Endothelial cell of umbilical vein (primary cell): Measurements from ENCODE around the gene KPTN. TPM values are rescaled to one million over a fixed set of nuclear protein-coding genes. Genes with fewer than 3 reads are reported as not detected.

Experiments used
- BruUV-seq: library from RNA; stranded (reverse); fragments of 400-500 nt; replicated peaks from 2 replicates; lab custom pipeline; 2021; lab: Mats Ljungman, UMichigan
- CTCF ChIA-PET: fragments of 300-600, 350-600 bp; sonication (Branson Sonifier 250); formaldehyde crosslinking; loops from one replicate; lab custom pipeline; 2021; ENCODE audit warnings: antibody characterized with exemption, inconsistent platforms; lab: Charles Lee
- POLR2A ChIA-PET: fragments of 300-600, 350-600 bp; sonication (Branson Sonifier 250); formaldehyde crosslinking; loops from one replicate; lab custom pipeline; 2021; ENCODE audit warnings: antibody characterized with exemption, inconsistent platforms; lab: Charles Lee
- DNase-seq: peaks from one replicate; pipeline ENCODE4 v3.0.0-alpha.2; 2011; ENCODE audit warnings: low read depth, low spot score
- FAIRE-seq: peaks from 2 replicates; lab custom pipeline; 2011; peaks lifted over from hg19 to GRCh38; lab: Jason Lieb, UNC
- H2AFZ ChIP-seq: 2 replicates; pipeline ENCODE4 v1.6.0; 2012; ENCODE audit warnings: low read depth, low read length, control low read depth, inconsistent platforms
- H3K27ac ChIP-seq: 2 replicates; pipeline ENCODE4 v1.5.1; 2011; ENCODE audit warnings: low read depth, mild to moderate bottlenecking, control low read depth, low read length, moderate library complexity; ENCODE audit not compliant: insufficient read depth
- H3K27me3 ChIP-seq, 2 experiments: 2 replicates each; pipeline versions ENCODE4 v1.6.0 to v1.6.1; 2011; ENCODE audit warnings: low read length in 2 of 2, mixed read lengths in 1 of 2; ENCODE audit not compliant: control insufficient read depth in 2 of 2, insufficient read depth in 2 of 2
- H3K36me3 ChIP-seq, 2 experiments: 2 replicates in 1 of 2; 3 replicates in 1 of 2; pipeline ENCODE4 v1.5.1; 2011; ENCODE audit warnings: low read length in 2 of 2, mild to moderate bottlenecking in 1 of 2, moderate library complexity in 1 of 2; ENCODE audit not compliant: control insufficient read depth in 2 of 2, insufficient read depth in 2 of 2; ENCODE audit errors: extremely low read depth in 1 of 2
- H3K4me1 ChIP-seq: 3 replicates; pipeline ENCODE4 v1.5.1; 2011; ENCODE audit warnings: mild to moderate bottlenecking, low read length; ENCODE audit not compliant: control insufficient read depth, insufficient read depth; ENCODE audit errors: extremely low read depth
- H3K4me2 ChIP-seq: 2 replicates; pipeline ENCODE4 v1.6.1; 2011; ENCODE audit warnings: low read length, control low read depth, mixed read lengths; ENCODE audit not compliant: insufficient read depth
- H3K4me3 ChIP-seq, 3 experiments: fragments of 200-600 bp in 1 of 3; sonication (generic), shearing (Covaris generic) in 1 of 3; replicated peaks in 1 of 3; 2 replicates each; pipeline ENCODE4 v1.5.1; 2011 to 2016; ENCODE audit warnings: control low read depth in 3 of 3, low read length in 3 of 3, mild to moderate bottlenecking in 2 of 3, inconsistent platforms in 1 of 3, low read depth in 1 of 3, moderate library complexity in 1 of 3; ENCODE audit not compliant: insufficient read depth in 1 of 3
- H3K79me2 ChIP-seq: 2 replicates; pipeline ENCODE4 v1.6.0; 2012; ENCODE audit warnings: low read length, inconsistent platforms; ENCODE audit not compliant: control insufficient read depth, insufficient read depth
- H3K9ac ChIP-seq: replicated peaks from 2 replicates; pipeline ENCODE3; 2011; ENCODE audit warnings: low read length, control low read depth; ENCODE audit not compliant: insufficient read depth; ENCODE audit errors: extremely low read depth
- H3K9me1 ChIP-seq: replicated peaks from 3 replicates; pipeline ENCODE4 v1.6.0; 2011; ENCODE audit warnings: mild to moderate bottlenecking, low read length; ENCODE audit not compliant: control insufficient read depth, insufficient read depth; ENCODE audit errors: extremely low read depth
- H3K9me3 ChIP-seq: replicated peaks from 2 replicates; pipeline ENCODE4 v1.5.1; 2012; ENCODE audit warnings: low read length, inconsistent platforms; ENCODE audit not compliant: control insufficient read depth, insufficient read depth
- H4K20me1 ChIP-seq: replicated peaks from 2 replicates; pipeline ENCODE3; 2011; ENCODE audit warnings: mild to moderate bottlenecking, low read length; ENCODE audit not compliant: control insufficient read depth, insufficient read depth; ENCODE audit errors: extremely low read depth
- CTCF ChIP-seq, 2 donors: IDR thresholded peaks; 1 replicate in 1 of 2; 2 replicates in 1 of 2; pipeline ENCODE4 v1.5.1; 2011; ENCODE audit warnings: low read length in 2 of 2, mild to moderate bottlenecking in 2 of 2, moderate library complexity in 2 of 2, control low read depth in 1 of 2, inconsistent platforms in 1 of 2, low read depth in 1 of 2; ENCODE audit not compliant: insufficient read depth in 1 of 2; ENCODE audit errors: extremely low read depth in 1 of 2
- FOS ChIP-seq: IDR thresholded peaks from 2 replicates; pipeline ENCODE4 v1.6.1; 2011; ENCODE audit warnings: mild to moderate bottlenecking, low read length, moderate library complexity, borderline replicate concordance; ENCODE audit not compliant: insufficient read depth
- GATA2 ChIP-seq: IDR thresholded peaks from 2 replicates; pipeline ENCODE4 v1.7.0; 2011; ENCODE audit warnings: low read depth, mild to moderate bottlenecking, moderate library complexity, mixed read lengths, low read length; ENCODE audit not compliant: insufficient read length, insufficient read depth
- JUN ChIP-seq: IDR thresholded peaks from 2 replicates; pipeline ENCODE4 v1.6.1; 2011; ENCODE audit warnings: borderline replicate concordance, low read depth; ENCODE audit not compliant: insufficient read length, insufficient read depth
- MAX ChIP-seq: IDR thresholded peaks from 2 replicates; pipeline ENCODE4 v1.6.1; 2011; ENCODE audit not compliant: insufficient read depth, insufficient read length
- POLR2A ChIP-seq: IDR thresholded peaks from 2 replicates; pipeline ENCODE4 v1.6.1; 2012; ENCODE audit warnings: low read depth, mild to moderate bottlenecking, control low read depth, low read length
- POLR2AphosphoS5 ChIP-seq: IDR thresholded peaks from 2 replicates; pipeline ENCODE4 v1.6.1; 2012; ENCODE audit warnings: low read depth, mild to moderate bottlenecking, control low read depth, low read length, moderate library complexity; ENCODE audit not compliant: insufficient read depth
- dilution Hi-C: fragments of 300-500 bp; cut with MboI; formaldehyde crosslinking; loops from one replicate; pipeline ENCODE4 v1.15.0; 2019; ENCODE audit warnings: low sequenced_read_pairs; ENCODE audit not compliant: extremely low pct_ligation_motif_present
- intact Hi-C: fragments of 100-400 bp; cut with micrococcal nuclease; formaldehyde crosslinking; loops from one replicate; pipeline ENCODE4 v1.10.0; 2022
- polyA plus RNA-seq, 4 experiments: library from polyadenylated mRNA; depleted of rRNA in 3 of 4; stranded (reverse) in 3 of 4; unstranded in 1 of 4; fragments of >200 nt; gene quantifications; 2 replicates each; pipeline versions ENCODE4 v1.2.1 to v1.2.3, GENCODE V29; 2011 to 2012; ENCODE audit warnings: missing spikeins in 1 of 4
- total RNA-seq: library from RNA; stranded (reverse); gene quantifications from 2 replicates; pipeline ENCODE4 v1.2.3, GENCODE V29; 2021

Gene KPTN
- total and polyA plus RNA-seq, 2 donors (not counting 3 experiments of a cell fraction or from before 2014, with no cell fraction given), result 14.7 to 15.5 TPM

- intact Hi-C loops, result no loop called here
- no peak overlapping the region for H3K27ac ChIP-seq
- dilution Hi-C loops, result no loop called here
- H3K4me2 ChIP-seq, result no peak overlapping the region
- no peak for DNase-seq
- H2AFZ ChIP-seq, result no peak overlapping the region
- no peaks in the 10 kb centered on the region for H4K20me1 ChIP-seq
- TF ChIP-seq JUN (no peak), CTCF (IDR thresholded peaks at IDR 0.05; ENCODE audit: extremely low read depth in 1 of 2, insufficient read depth in 1 of 2, low read depth in 1 of 2, low read length in 2 of 2) (no peak), POLR2AphosphoS5 (no peak), MAX (no peak), FOS (no peak), POLR2A (no peak), GATA2 (no peak)
- H3K4me3 ChIP-seq, result no peak overlapping the region
- no peaks in the 10 kb centered on the region for H3K79me2 ChIP-seq
- peaks cover 9% of the 10 kb centered on the region for H3K4me1 ChIP-seq
- no peaks in the 10 kb centered on the region for H3K9me3 ChIP-seq
- BruUV-seq, result no TSS peak
- POLR2A ChIA-PET, result no interaction called here
- FAIRE-seq, result no peak
- H3K36me3 ChIP-seq, result no peaks in the 10 kb centered on the region
- H3K9ac ChIP-seq, result no peak overlapping the region
- no peaks in the 10 kb centered on the region for H3K27me3 ChIP-seq
- CTCF ChIA-PET, result interaction anchor here (1.2 to 2.2 kb wide), 5 partner anchors 10 to 178 kb away, joined by 3 to 7 read pairs (median 4); no protein-coding TSS in a partner anchor
- H3K9me1 ChIP-seq, result no peaks in the 10 kb centered on the region
These were observed 36.4 kb upstream of the KPTN start for GRCh38 chr19:47520343-47520806.
